Measurements from ENCODE around the gene TENM3.

DNA sequence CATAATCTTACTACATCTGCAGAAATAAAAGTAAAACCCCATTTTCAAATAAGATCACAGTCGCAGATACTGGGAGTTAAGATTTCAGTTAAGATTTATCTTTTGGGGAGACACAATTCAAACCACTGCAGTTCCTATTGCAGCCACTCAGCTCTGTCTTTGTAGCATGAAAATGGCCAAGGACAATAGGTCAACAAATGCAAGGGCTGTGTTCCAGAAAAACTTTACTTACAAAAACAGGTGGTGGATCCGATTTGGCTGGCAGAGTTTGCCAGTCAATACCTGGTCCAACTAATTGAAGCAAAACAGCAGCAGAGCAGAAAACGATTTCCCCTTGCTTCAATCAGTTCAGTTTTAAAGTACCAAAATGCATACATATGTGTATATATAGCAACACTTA is 77.4 kb downstream of the TENM3 start:
- TF ChIP-seq, protein P1, sequence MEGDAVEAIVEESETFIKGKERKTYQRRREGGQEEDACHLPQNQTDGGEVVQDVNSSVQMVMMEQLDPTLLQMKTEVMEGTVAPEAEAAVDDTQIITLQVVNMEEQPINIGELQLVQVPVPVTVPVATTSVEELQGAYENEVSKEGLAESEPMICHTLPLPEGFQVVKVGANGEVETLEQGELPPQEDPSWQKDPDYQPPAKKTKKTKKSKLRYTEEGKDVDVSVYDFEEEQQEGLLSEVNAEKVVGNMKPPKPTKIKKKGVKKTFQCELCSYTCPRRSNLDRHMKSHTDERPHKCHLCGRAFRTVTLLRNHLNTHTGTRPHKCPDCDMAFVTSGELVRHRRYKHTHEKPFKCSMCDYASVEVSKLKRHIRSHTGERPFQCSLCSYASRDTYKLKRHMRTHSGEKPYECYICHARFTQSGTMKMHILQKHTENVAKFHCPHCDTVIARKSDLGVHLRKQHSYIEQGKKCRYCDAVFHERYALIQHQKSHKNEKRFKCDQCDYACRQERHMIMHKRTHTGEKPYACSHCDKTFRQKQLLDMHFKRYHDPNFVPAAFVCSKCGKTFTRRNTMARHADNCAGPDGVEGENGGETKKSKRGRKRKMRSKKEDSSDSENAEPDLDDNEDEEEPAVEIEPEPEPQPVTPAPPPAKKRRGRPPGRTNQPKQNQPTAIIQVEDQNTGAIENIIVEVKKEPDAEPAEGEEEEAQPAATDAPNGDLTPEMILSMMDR (IDR thresholded peaks at IDR 0.05) = no peak
- no peak for TF ChIP-seq POLR2A (IDR thresholded peaks at IDR 0.05)

Data from Peyer's patch (tissue), 4 donors.